HepG2 (cell line): ENCODE results near the gene LRP1B. TPM values are rescaled to one million over a fixed set of nuclear protein-coding genes. Genes with fewer than 3 reads are reported as not detected.

Experiments
- ATAC-seq: fragments of 200-7000 bp; cut with Tn5 transposase; 3 replicates; pipeline ENCODE4 v1.9.1; 2020; ENCODE audit warnings: mild to moderate bottlenecking, moderate library complexity
- BruUV-seq: library from RNA; stranded (reverse); fragments of 400-500 nt; replicated peaks from 2 replicates; lab custom pipeline; 2021; lab: Mats Ljungman, UMichigan
- CTCF ChIA-PET: fragments of 300-600 bp; formaldehyde crosslinking; extraction: SDS; loops from one replicate; lab custom pipeline; 2021; ENCODE audit warnings: low total read pairs, inconsistent platforms, low intra/inter-chr PET ratio; lab: Yijun Ruan, JAX
- POLR2A ChIA-PET: fragments of 350-600 bp; sonication (Branson Sonifier 250); formaldehyde crosslinking; loops from one replicate; lab custom pipeline; 2020; ENCODE audit warnings: antibody characterized with exemption, inconsistent platforms; lab: Yijun Ruan, JAX
- DNase-seq: peaks from one replicate; pipeline ENCODE4 v3.0.0-alpha.2; 2015; ENCODE audit warnings: low spot score
- FAIRE-seq: peaks from 3 replicates; lab custom pipeline; 2011; peaks lifted over from hg19 to GRCh38; lab: Jason Lieb, UNC
- H2AFZ ChIP-seq: one replicate; pipeline ENCODE4 v1.6.1; 2011; ENCODE audit warnings: low read length, inconsistent platforms
- H3K27ac ChIP-seq: fragments of 300-600 bp; 3 replicates; pipeline ENCODE4 v1.8.0; 2011; ENCODE audit warnings: mixed run types, mild to moderate bottlenecking, mixed read lengths, low read length, inconsistent platforms; ENCODE audit not compliant: insufficient read depth; ENCODE audit errors: extremely low read length
- H3K27me3 ChIP-seq, 2 experiments: fragments of 200-600 bp in 1 of 2; 2 replicates in 1 of 2; 3 replicates in 1 of 2; pipeline versions ENCODE4 v1.6.0 to v1.8.0; 2011; ENCODE audit warnings: low read length in 2 of 2, mild to moderate bottlenecking in 2 of 2, moderate library complexity in 2 of 2, inconsistent platforms in 1 of 2; ENCODE audit not compliant: insufficient read depth in 2 of 2, control insufficient read depth in 1 of 2
- H3K36me3 ChIP-seq, 2 experiments: fragments of 200-600 bp in 1 of 2; replicated peaks in 1 of 2; 2 replicates in 1 of 2; 3 replicates in 1 of 2; pipeline versions ENCODE4 v1.5.1 to v1.8.0; 2011; ENCODE audit warnings: low read length in 2 of 2, inconsistent platforms in 1 of 2; ENCODE audit not compliant: insufficient read depth in 2 of 2, control insufficient read depth in 1 of 2
- H3K4me1 ChIP-seq: 2 replicates; pipeline ENCODE4 v1.5.1; 2012; ENCODE audit warnings: low read length, inconsistent platforms; ENCODE audit not compliant: insufficient read depth
- H3K4me2 ChIP-seq: 2 replicates; pipeline ENCODE4 v1.6.0; 2011; ENCODE audit warnings: low read depth, low read length, inconsistent platforms
- H3K4me3 ChIP-seq, 3 experiments: fragments of 200-600 bp in 1 of 3; sonication (generic), shearing (Covaris generic) in 1 of 3; replicated peaks in 1 of 3; 2 replicates each; pipeline ENCODE4 v1.5.1; 2011 to 2016; ENCODE audit warnings: low read length in 3 of 3, inconsistent platforms in 2 of 3, low read depth in 2 of 3, mild to moderate bottlenecking in 2 of 3, control low read depth in 1 of 3, mixed read lengths in 1 of 3; ENCODE audit not compliant: insufficient read depth in 1 of 3
- H3K79me2 ChIP-seq: one replicate; pipeline ENCODE4 v1.6.1; 2011; ENCODE audit warnings: low read length, inconsistent platforms; ENCODE audit not compliant: insufficient read depth
- H3K9ac ChIP-seq: 2 replicates; pipeline ENCODE4 v1.6.0; 2011; ENCODE audit warnings: mild to moderate bottlenecking, low read depth, low read length, inconsistent platforms; ENCODE audit not compliant: insufficient read depth
- H3K9me3 ChIP-seq: 2 replicates; pipeline ENCODE4 v1.5.1; 2012; ENCODE audit warnings: mild to moderate bottlenecking, low read length
- H4K20me1 ChIP-seq: 2 replicates; pipeline ENCODE4 v1.6.0; 2011; ENCODE audit warnings: inconsistent platforms, mild to moderate bottlenecking, low read length, moderate library complexity; ENCODE audit not compliant: insufficient read depth
- ETV6 ChIP-seq: sonication (generic); formaldehyde crosslinking; conservative IDR thresholded peaks from 2 replicates; pipeline ENCODE4 v1.4.0; 2020; ENCODE audit warnings: missing genetic modification reagents
- HBP1 ChIP-seq: IDR thresholded peaks from 2 replicates; pipeline ENCODE4 v1.6.1; 2016; ENCODE audit warnings: low read depth, control low read depth
- IKZF4 ChIP-seq: sonication (generic); formaldehyde crosslinking; IDR thresholded peaks from 2 replicates; pipeline ENCODE4 v1.5.1; 2020; ENCODE audit warnings: borderline replicate concordance, mild to moderate bottlenecking, low read depth, missing genetic modification reagents; ENCODE audit errors: not compliant biosample characterization
- KLF13 ChIP-seq: sonication (generic); formaldehyde crosslinking; IDR thresholded peaks from 2 replicates; pipeline ENCODE4 v1.4.0; 2020; ENCODE audit warnings: mild to moderate bottlenecking, missing genetic modification reagents
- NPAS2 ChIP-seq: sonication (generic); formaldehyde crosslinking; IDR thresholded peaks from 2 replicates; pipeline ENCODE4 v1.8.0; 2022; ENCODE audit warnings: mild to moderate bottlenecking, missing genetic modification reagents, borderline replicate concordance
- PPARG ChIP-seq: conservative IDR thresholded peaks from 2 replicates; pipeline ENCODE4 v1.6.1; 2016; ENCODE audit warnings: missing biosample characterization, missing genetic modification reagents
- RXRB ChIP-seq: IDR thresholded peaks from 2 replicates; pipeline ENCODE4 v1.6.1; 2016; ENCODE audit warnings: borderline replicate concordance, missing genetic modification reagents, missing compliant biosample characterization
- SNAI1 ChIP-seq: sonication (generic); formaldehyde crosslinking; IDR thresholded peaks from 2 replicates; pipeline ENCODE4 v1.5.0; 2020; ENCODE audit warnings: mild to moderate bottlenecking, missing genetic modification reagents, borderline replicate concordance
- ZNF343 ChIP-seq: sonication (generic); formaldehyde crosslinking; IDR thresholded peaks from 2 replicates; pipeline ENCODE4 v1.4.0; 2020; ENCODE audit warnings: mild to moderate bottlenecking, missing genetic modification reagents
- ZNF354B ChIP-seq: sonication (generic); formaldehyde crosslinking; IDR thresholded peaks from 2 replicates; pipeline ENCODE4 v1.8.0; 2022; ENCODE audit warnings: mild to moderate bottlenecking, missing genetic modification reagents
- ZNF569 ChIP-seq: sonication (generic); formaldehyde crosslinking; IDR thresholded peaks from 2 replicates; pipeline ENCODE4 v1.5.0; 2020; ENCODE audit warnings: mild to moderate bottlenecking, missing genetic modification reagents, moderate library complexity, borderline replicate concordance
- ZNF687 ChIP-seq: sonication (generic); formaldehyde crosslinking; IDR thresholded peaks from 2 replicates; pipeline ENCODE4 v1.5.1; 2020; ENCODE audit warnings: mild to moderate bottlenecking, missing genetic modification reagents, moderate library complexity
- ZNF891 ChIP-seq: sonication (generic); formaldehyde crosslinking; IDR thresholded peaks from 2 replicates; pipeline ENCODE4 v1.5.0; 2020; ENCODE audit warnings: mild to moderate bottlenecking, missing genetic modification reagents
- ZZZ3 ChIP-seq: sonication (generic); formaldehyde crosslinking; IDR thresholded peaks from 2 replicates; pipeline ENCODE4 v1.4.0; 2020; ENCODE audit warnings: missing genetic modification reagents, mild to moderate bottlenecking, borderline replicate concordance
- WGBS: methylation state at CpG from one replicate; pipeline ENCODE4 v1.1.6; 2017; ENCODE audit warnings: low lambda C conversion rate; 5-methylcytosine and 5-hydroxymethylcytosine counted together
- in situ Hi-C: cut with HindIII; loops from 2 replicates; pipeline ENCODE4 v1.10.0; 2017; ENCODE audit warnings: low pct_unique_long_range_greater_than_20kb; ENCODE audit not compliant: extremely low pct_ligation_motif_present
- intact Hi-C: fragments of 100-400 bp; cut with micrococcal nuclease; formaldehyde crosslinking; loops from one replicate; pipeline ENCODE4 v1.10.0; 2022; ENCODE audit not compliant: unreplicated experiment
- polyA plus RNA-seq, 8 experiments: library from polyadenylated mRNA; depleted of rRNA in 3 of 8; stranded (reverse) in 7 of 8; unstranded in 1 of 8; fragments of >200 nt; fragmentation: Illumina TruSeq in 4 of 8; extraction: Trizol in 4 of 8; gene quantifications; 2 replicates each; pipeline versions ENCODE4 v1.2.1 to v1.2.3, GENCODE V29; 2011 to 2016; ENCODE audit warnings: low read depth in 4 of 8, missing spikeins in 1 of 8, mixed read lengths in 1 of 8; ENCODE audit not compliant: insufficient read depth in 1 of 8
- total RNA-seq, 5 experiments: library from RNA; depleted of rRNA; stranded (reverse); fragments of >200 nt; fragmentation: Illumina TruSeq; extraction: Trizol; gene quantifications; 2 replicates each; pipeline ENCODE4 v1.2.3, GENCODE V29; 2016; ENCODE audit warnings: low read depth in 1 of 5
- TF ChIP-seq, protein P1 (sequence below): sonication (generic); formaldehyde crosslinking; IDR thresholded peaks from 2 replicates; pipeline ENCODE4 v1.4.0; 2020; ENCODE audit warnings: missing genetic modification reagents, borderline replicate concordance

LRP1B gene
- total and polyA plus RNA-seq, 2 of the 13 experiments (the other 11 are each of a cell fraction or from before 2014, with no cell fraction given): 0.04 TPM; not detected in 1

GRCh38 chr2:142104134-142104758 is 26.6 kb downstream of the LRP1B start:
- H3K9ac ChIP-seq: no peak overlapping the region
- CTCF ChIA-PET: no interaction called here
- no peak overlapping the region for H3K4me2 ChIP-seq
- no peak overlapping the region for H3K27ac ChIP-seq
- DNase-seq (no peak), FAIRE-seq (no peak), ATAC-seq (no peak)
- no peak overlapping the region for H3K4me3 ChIP-seq
- no peaks in the 10 kb centered on the region for H3K36me3 ChIP-seq
- in situ Hi-C loops: no loop called here
- intact Hi-C loops: no loop called here
- no peak overlapping the region for H2AFZ ChIP-seq
- H4K20me1 ChIP-seq: no peaks in the 10 kb centered on the region
- WGBS: 2% methylated on average over 2 of the region's 2 CpGs
- no peaks in the 10 kb centered on the region for H3K4me1 ChIP-seq
- no TSS peak for BruUV-seq
- no peaks in the 10 kb centered on the region for H3K9me3 ChIP-seq
- POLR2A ChIA-PET: no interaction called here
- no peaks in the 10 kb centered on the region for H3K27me3 ChIP-seq
- no peaks in the 10 kb centered on the region for H3K79me2 ChIP-seq
- TF ChIP-seq ZNF687 (CRISPR knock-in tag): no peak
- TF ChIP-seq ZNF891 (CRISPR knock-in tag): no peak
- TF ChIP-seq PPARG: no peak
- no peak for TF ChIP-seq KLF13 (CRISPR knock-in tag)
- TF ChIP-seq HBP1 (CRISPR knock-in tag): no peak
- no peak for TF ChIP-seq ETV6 (CRISPR knock-in tag)
- no peak for TF ChIP-seq ZNF343 (CRISPR knock-in tag)
- no peak for TF ChIP-seq ZNF354B
- no peak for TF ChIP-seq RXRB
- TF ChIP-seq, protein P1, sequence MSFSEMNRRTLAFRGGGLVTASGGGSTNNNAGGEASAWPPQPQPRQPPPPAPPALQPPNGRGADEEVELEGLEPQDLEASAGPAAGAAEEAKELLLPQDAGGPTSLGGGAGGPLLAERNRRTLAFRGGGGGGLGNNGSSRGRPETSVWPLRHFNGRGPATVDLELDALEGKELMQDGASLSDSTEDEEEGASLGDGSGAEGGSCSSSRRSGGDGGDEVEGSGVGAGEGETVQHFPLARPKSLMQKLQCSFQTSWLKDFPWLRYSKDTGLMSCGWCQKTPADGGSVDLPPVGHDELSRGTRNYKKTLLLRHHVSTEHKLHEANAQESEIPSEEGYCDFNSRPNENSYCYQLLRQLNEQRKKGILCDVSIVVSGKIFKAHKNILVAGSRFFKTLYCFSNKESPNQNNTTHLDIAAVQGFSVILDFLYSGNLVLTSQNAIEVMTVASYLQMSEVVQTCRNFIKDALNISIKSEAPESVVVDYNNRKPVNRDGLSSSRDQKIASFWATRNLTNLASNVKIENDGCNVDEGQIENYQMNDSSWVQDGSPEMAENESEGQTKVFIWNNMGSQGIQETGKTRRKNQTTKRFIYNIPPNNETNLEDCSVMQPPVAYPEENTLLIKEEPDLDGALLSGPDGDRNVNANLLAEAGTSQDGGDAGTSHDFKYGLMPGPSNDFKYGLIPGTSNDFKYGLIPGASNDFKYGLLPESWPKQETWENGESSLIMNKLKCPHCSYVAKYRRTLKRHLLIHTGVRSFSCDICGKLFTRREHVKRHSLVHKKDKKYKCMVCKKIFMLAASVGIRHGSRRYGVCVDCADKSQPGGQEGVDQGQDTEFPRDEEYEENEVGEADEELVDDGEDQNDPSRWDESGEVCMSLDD (CRISPR knock-in tag): no peak
- no peak for TF ChIP-seq IKZF4 (CRISPR knock-in tag)
- TF ChIP-seq ZZZ3 (CRISPR knock-in tag): no peak
- TF ChIP-seq NPAS2 (CRISPR knock-in tag): no peak
- TF ChIP-seq SNAI1: no peak
- TF ChIP-seq ZNF569 (CRISPR knock-in tag): no peak
